Measurements from ENCODE around the gene TRAPPC1. TPM values are rescaled to one million over a fixed set of nuclear protein-coding genes. Genes with fewer than 3 reads are reported as not detected.

TRAPPC1 gene
- total RNA-seq, 1 experiment from 2014 or later, result 54.2 TPM

DNA sequence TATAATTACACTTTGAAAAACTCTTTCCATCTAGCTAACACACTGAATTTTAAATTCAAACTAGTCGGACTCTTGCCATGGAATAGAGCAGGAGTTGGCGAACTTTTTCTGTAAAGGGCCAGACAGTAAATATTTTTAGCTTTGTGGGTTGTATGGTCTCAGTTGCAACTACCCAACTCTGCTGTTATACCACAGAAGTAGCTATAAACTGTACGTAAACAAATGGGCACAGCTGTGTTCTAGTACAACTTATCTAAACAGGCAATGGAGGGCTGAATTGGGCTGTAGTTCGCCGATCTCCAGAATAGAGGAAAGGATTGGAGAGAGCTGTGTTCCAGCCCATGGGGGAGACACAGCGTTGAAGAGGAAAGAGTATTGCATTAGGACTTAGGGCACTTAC is 9.0 kb upstream of the TRAPPC1 start:
- no peak for DNase-seq (ENCODE audit: low read depth)

DNA sequence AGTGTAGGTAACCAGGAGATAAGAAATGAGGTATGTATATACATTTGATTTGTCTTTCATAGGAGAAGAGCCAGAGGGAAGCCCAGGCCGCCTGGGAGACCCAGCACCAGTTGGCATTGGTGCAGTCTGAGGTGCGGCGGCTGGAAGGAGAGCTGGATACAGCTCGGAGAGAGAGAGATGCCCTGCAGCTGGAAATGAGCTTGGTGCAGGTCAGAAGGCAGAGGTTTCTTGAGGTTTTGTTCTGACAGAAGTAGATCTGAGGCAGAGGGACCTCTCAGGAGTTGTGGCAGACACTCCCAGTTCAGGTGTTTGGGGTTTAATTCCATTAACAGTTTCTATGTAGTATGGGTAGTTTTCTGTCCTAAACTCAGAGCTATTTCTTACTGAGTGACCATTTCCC is 8.3 kb upstream of the TRAPPC1 start:
- DNase-seq (ENCODE audit: low read depth), result no peak

DNA sequence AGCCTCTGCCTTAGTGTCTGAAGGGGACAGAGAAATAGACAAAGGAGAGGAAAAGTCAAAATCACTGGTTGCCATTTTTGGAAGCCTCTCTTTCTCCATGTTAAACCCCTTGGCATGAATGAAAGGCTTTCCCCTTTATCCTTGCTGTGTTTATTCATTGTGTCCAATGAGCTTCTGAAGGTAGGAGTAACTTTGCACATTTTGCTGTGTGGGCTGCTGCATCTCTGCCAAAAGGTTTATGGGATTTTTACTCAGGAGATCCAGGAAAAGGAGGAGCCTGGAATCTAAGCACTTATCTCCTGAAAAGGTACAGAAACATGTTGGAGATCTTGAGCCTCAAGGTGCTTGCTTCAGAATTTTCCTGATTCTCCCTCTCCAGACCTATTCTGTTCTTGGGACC is 4.1 kb upstream of the TRAPPC1 start:
- no peak for DNase-seq (ENCODE audit: low read depth)

DNA sequence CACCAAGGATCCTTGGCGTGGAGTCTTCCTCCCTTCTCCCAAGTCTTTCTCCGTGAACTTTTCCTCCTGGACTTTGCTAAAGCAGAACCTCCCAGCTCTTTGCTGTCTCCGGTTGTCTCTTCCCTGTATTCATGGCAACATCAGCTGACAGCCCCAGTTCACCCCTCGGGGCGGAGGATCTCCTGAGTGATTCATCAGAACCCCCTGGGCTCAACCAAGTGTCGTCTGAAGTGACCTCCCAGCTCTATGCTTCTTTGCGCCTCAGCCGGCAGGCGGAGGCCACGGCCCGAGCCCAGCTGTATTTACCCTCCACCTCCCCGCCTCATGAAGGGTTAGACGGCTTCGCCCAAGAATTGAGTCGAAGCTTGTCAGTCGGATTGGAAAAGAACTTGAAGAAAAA is 1.2 kb upstream of the TRAPPC1 start:
- peak; percentile 78 for DNase-seq (ENCODE audit: low read depth)

DNA sequence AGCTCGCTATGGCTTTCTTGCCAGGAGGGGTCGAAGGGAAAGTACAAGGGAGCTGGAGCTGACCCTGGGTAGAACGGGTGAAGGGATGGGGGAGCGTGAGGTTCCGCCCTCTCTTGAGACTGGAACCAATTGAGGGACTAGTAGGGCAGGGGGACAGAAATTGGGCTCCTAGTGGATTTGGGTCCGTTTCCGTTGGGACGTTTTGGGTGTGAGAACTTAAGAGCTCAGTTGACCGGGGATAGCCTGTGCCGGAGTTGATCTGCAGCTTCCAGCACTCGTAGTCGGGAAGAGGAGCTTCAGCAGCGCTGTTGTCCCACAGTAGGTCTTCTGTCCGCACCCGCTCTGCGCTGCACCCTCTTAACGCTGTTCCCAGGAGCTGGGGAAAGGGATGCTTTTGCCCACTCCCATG is 741 bp upstream of the TRAPPC1 start:
- DNase-seq (ENCODE audit: low read depth), result peak; percentile 43

DNA sequence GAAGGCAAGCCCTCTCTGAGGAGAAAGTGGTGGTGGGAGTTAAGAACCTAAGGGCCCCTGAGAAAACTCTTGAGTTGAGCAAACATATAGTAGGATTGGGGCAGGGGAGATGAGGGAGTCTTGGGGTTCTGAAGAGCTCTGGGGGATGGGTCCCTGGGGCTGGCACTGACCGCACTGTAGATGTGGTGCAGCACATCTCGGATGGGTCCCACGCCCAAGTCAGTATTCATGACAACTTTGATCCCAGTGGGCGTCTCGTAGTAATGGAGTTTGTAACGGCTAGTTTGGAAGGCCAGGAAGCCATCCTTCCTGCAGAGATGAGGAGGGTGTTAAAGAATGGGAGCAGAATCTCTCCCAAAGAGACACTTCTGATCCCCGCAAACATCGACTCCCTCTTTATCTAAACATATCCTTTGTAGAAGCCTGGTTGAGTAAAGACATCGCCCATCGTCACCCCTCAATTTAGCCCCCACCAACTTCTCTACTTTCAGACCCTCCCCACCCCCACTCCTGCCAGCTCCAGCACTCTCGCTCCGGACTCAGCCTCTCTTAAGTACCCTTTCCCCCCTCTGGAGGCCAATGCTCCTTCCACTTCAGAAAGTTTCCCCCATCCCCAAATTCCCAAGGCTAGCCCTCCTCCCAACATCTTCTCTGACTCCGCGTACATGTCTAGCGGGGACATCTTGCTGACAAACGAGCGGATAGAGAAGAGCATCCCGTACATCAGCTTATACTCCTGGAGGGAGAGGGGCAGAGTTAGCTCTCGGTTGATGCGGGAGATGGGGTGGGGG is 710 bp downstream of the TRAPPC1 start:
- DNase-seq (ENCODE audit: low read depth), result no peak

DNA sequence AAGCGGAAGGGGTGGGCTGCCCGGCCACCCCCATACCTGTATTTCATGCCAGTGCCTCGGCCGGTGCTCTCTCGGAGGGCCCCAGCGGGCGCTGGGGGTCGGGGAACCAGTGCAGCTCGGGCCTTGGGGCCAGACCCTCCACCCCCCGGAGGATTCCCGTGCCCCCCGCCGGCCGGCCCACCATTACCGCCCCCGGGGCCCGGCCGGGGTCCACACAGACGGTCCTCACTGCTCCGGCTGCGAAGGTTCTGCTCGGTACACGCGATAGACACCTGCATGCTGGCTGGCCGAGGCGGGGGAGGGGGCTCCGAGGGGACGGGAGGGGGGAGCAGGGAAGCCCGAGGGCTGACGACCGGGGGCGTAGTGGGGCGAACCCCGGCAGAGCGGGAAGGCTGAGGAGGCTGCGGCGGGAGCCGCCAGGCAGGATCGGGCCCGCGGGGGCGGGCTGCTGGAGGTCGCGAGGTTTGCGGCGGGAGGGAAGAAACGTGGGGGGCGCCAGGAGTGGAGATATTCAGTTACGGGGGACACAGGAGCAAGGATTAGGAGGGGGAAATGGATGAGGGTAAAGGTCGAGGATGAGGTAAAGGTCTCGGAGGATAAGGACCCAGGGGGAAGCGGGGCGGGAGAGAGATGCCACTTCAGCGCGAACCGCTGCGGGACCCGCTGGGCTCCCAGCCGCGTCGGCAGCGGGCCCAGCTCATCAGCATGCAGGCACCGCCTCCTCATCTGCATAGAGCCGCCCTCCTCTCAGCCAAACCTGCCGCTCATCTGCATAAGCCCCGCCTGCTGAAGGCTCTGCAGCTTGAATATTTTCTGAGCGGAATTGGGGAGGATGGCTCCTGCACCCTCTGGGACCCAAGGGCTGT is 2.4 kb downstream of the TRAPPC1 start, which contains the start of gene KCNAB3:
TSS of gene KCNAB3 (minus strand) at position 699 of the 866 bp plus-strand sequence. CDS start at position 278, 421 bp downstream.
- DNase-seq (ENCODE audit: low read depth), result peak; percentile 2

DNA sequence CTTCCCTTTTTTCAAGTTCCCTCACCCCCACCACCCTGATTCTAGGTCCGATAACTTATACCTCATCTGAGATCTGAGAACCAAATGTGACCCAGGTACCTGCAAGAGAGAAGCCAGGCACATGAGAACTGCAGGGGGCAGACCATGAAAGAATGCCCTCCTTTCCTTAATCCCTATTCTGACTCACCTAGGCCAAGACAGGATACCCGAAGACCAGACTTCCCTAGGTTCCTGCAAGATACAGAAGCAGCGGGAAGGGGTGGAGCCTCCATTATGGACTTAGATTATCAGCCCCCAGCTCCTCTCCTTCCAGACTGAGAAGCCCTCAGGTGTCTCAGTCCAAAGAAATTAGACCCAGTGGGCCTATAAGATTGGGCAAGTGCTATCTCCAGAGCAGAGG is 4.2 kb downstream of the TRAPPC1 start:
- DNase-seq (ENCODE audit: low read depth), result no peak

DNA sequence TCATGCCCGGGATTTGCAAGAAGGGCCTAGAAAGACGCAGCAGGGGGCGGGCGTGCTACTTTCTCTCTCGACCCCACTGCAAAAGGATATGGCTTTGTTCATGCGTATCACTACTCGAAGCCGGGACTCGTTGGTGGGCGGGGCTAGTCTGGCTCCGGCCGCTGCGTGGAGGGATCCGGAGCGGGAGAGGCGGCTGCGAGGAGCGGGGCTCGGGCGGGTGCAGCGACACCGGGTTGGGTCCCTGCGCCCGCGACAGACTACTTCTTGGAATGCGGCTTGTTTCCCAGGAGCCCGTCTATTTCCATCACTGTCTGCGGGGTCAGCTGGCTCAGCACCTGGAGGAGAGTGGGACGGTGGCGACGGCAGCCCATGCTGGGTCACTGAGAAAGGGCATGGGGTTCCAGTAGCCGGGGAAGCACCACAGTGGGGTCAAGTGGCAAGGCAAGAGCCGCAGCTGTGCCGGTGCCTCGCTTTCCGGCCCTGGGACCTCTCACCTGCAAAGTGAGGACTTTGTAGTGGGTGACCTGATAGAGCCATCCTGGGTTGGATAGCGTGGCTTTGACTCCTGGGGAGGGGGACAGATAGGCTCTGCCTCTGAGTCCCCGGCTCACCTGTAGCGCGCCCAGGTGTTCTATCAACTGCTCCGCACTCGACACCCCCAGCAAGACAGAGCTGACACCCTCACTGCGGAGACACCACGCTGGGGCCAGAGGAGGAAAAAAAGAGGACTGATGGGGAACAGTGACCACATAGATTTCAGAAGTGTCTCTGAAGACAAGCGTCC is 8.7 kb downstream of the TRAPPC1 start:
- no peak for DNase-seq (ENCODE audit: low read depth)

DNA sequence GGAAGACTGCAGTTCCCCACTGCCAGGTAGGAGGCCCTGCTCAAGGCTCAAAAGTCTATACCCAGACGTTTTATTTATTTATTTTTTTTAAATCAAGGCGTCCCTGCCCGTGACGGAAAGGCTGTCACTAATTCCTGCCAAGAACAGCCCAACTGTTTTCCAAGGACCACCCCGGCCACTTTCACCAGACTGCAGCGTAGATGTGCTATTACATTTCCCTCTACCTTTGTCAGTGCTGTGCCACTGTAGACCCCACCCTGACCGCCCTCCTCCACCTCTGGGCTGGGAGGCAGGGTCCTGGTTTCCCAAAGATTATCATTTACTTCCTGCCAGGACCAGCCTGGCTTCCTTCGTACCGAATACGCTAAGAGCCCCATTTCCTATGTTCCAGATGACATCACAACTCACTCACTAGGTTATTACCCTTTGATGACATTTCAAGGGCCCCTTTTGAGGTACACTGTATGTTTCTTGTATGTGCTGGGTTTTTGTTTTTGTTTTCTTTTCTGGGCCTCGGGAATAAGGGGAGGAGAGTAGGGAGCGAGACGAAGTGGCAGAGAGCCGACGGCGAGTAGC is 9.4 kb downstream of the TRAPPC1 start:
- no peak for DNase-seq (ENCODE audit: low read depth)

DNA sequence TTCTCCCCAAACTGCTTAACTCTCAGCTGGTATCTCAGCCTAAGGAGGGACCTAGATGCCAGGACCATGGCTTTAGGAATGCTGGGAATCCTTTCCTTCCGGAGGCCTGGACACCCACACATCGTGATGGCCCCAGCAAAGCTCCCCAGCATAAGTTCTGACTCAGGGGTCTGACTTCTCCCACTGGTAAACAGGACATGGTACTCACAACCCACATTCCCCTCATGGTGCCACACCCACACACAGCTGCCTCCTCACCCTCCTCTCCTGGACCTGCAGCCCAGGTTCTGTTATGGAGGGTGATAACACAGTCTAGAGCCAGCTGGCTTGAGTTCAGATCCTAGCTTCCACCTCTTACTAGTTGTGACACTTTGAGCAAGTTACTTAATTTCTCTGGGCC is 14.9 kb downstream of the TRAPPC1 start:
- peak; percentile 60 for DNase-seq (ENCODE audit: low read depth)

DNA sequence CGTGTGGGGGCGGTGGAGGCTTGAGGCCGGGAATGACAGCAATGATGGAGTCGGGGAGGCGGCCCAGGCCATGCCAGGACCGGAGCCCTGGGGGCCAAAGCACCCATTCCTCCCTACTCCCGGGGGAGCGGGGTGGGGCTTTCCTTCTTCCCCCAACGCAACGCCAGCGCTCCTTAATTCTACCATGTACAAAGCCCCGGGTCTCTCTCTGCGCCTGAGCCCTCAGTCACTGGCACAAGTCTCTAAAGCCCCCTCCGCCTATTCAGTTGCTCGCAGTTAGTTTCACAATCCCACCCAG is 15.4 kb downstream of the TRAPPC1 start:
- DNase-seq (ENCODE audit: low read depth), result no peak

DNA sequence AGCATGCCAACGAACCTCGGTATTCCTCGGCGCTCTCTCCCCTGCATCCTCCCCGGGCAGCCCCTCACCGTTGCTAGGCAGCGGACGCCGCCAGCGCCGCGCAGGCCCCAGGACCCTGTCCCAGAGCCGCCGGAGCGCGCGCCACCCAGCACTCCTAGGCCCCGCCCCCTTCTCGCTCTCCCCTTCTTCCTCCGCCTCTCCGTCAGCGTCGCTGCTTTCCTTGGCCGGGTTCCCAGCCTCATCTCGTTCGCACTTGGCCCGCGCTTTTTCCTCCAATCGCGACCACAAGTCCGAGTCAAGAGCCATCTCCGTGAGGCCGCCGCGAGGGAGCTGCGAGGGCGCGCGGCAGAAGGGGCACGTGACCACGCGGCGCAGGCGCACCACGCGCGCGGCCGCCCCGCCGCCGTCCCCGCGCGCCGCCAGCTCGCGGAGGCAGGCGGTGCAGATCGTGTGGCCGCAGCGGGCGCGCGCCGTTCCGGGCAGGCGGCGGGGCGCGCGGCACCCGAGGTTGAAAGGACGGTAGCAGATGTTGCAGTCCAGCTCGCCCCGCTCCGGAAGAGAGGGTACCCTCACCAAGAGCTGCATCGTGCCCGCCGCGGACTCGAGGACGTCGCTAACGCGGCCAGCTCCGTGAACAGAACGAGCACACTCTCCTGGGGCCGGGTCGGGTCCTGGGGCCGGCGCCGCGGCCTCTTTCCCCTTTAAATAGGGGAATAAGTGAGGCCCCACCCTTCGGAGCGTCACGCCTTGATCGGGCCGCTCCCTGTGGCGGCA is 15.9 kb downstream of the TRAPPC1 start, which contains the start of gene RNF227:
TSS of gene RNF227 (minus strand) at position 679 of the 774 bp plus-strand sequence. CDS start at position 585, 94 bp downstream.
- DNase-seq (ENCODE audit: low read depth), result peak; percentile 97

DNA sequence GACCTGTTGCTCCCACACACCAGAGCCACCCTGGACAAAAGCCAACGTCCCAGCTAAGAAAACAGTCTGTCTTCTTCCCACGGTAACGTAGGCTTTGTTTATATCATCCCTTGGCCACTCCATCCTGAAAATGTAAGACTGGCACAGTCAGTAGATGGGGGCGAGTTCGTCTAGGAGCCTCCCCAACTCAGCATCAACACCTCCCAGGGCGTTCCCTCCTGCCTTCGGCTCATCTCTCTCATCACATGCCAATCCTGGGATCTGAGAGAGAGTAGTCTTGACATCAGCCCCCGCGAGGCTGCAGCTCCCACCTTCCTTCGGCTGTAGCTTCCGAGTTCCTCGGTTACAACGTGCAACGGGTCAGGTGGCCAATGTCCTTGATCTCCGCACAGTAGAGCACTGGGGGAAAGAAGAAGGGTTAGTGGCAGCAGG is 16.6 kb downstream of the TRAPPC1 start:
- DNase-seq (ENCODE audit: low read depth), result no peak

DNA sequence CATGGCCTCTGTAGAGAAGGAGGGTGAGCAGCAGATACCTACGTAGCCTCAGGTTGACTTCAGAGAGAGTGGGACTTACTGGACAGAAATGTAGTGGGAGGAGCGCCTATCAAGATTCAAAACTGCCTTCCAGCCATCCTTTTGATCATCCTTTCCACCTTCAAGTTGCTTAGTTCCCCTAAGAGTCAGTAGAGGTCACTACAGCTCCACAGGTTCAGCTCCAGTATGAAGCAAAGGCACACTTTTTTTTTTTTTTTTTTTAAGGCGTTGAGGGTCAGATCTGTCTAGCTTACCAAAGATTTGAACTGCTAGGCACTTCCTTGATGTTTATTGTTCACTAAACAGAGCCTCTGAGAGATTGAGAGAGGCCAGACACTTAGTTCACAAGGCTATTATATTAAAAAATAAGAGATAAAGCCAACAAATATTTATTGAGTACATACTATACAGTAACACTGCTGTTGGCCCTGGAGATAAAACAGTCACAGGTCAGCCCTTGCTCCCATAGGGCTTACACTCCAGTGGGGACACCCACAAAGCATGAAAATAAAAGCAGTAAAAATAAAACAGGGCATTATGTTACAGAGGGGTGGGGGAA is 18.7 kb downstream of the TRAPPC1 start:
- DNase-seq (ENCODE audit: low read depth), result peak; percentile 74

DNA sequence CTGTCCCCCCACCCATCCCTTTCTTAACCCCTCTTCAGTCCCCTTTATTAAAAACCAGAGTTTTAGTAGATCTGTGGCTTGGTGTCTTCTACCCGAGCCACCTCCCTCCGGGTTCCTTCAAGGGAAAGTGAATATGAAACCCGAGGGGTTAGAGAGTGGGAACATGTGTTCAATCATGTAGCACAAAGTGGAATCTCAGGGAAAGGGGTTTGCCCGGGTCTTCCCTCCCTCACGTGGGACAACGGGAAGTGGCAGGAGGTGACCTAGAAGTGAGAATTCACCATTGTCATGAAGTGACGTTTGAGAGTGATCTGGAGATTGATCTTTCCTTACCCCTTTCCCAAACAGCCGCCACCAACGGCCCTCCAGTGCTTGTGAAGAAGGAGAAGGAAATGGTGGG is 20.6 kb downstream of the TRAPPC1 start:
- DNase-seq (ENCODE audit: low read depth), result no peak

DNA sequence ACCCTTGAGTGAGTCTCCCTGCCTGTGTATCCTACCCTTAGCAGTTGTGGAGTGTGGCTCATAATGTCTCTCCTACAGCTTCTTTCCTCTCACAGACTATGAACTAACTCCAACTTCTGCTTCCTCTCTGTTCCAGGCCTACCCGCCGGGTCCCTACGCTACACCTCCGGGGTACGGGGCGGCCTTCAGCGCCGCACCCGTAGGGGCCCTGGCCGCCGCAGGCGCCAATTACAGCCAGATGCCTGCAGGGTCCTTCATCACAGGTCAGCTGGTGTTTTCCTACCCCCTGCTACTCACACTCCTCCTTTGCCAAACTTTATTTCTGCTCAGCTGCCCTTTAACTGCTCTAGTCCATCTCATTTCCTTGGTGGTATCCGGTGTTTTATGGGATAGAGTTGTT is 21.0 kb downstream of the TRAPPC1 start:
- DNase-seq (ENCODE audit: low read depth), result no peak

DNA sequence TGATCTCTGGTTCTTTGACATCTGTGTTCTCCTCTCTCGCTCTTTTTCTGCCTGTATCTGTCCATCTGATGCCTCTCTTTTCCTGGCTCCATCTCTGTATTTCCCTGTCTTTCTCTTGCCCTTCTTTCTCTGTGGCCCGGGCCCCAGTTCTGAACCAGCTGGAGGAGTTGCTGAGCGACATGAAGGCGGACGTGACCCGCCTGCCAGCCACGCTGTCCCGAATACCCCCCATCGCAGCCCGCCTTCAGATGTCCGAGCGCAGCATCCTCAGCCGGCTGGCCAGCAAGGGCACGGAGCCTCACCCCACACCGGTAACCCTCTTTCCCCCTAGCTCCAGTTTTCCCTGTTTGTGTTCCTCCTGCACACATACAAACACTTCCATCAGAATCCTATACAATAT is 21.5 kb downstream of the TRAPPC1 start:
- no peak for DNase-seq (ENCODE audit: low read depth)

DNA sequence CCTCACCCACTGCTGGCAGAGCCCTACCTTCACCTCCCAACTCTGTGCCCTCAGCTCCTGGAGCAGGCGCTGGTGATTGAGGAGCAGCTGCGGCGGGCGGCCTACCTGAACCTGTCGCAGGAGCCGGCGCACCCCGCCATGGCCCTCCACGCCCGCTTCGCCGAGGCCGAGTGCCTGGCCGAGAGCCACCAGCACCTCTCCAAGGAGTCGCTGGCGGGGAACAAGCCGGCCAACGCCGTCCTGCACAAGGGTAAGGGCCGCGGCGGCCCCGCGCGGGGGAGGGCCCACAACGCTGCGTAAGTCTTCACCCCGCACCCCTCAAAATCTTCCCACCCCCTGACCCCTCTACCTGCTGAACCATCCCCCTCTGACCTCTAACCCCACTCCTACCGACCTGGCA is 22.7 kb downstream of the TRAPPC1 start:
- DNase-seq (ENCODE audit: low read depth), result no peak

Data from LHCN-M2 (cell line).